ENCODE measurements around the gene PRUNE2.
A peak's percentile ranks its signal among the peaks of the same experiment; 100 is the strongest.

The PRUNE2 gene

DNA sequence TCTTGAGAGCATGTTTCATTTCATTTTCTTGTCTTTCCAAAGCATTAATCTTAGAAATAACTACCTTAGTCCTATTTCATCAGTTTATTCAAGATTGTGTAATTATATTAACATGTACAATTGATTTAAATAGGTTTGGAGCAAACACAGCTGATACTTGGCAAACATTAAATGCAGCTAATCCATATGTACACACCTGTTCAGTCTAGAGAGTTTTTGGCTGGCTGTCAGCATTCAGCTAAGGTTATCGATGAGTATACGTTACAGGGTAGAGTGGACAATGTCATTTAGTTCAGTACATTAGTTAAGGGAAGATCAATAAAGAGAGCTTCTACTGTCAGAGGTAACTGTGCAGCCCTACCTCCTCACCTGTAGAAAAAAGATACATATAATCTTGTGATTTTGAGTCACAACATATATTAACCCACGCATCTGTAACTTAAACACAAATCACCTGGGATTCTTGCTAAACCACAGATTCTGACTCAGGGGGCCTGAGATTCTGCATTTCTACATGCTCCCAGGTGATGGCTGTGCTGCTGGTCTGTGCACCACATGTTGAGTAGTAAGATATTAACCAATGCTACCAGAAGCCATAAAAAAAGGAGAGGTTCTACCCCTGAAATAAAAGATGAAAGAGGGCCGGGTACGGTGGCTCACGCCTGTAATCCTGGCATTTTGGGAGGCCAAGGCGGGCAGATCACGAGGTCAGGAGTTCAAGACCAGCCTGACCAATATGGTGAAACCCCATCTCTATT lies 175.8 kb downstream of the PRUNE2 start:
- DNase-seq: no peak

DNA sequence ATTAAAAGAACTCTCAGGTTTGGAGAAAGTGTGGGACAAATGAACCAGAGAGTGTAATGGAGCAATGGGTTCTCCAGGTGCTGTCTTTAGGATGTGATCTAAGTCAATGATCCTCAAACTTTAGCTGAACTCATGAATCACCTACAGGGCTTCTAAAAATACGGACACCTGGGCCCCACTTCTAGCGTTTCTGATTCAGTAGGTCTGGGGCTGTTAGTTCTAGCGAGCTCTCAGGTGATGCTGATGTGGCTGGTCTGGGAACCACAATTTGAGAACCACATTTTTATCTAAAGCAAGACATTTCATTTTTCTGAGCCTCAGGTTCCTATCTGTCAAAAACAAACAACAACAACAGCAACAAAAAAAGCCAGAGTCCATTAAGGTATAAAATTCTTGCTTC lies 176.8 kb downstream of the PRUNE2 start:
- DNase-seq: no peak

DNA sequence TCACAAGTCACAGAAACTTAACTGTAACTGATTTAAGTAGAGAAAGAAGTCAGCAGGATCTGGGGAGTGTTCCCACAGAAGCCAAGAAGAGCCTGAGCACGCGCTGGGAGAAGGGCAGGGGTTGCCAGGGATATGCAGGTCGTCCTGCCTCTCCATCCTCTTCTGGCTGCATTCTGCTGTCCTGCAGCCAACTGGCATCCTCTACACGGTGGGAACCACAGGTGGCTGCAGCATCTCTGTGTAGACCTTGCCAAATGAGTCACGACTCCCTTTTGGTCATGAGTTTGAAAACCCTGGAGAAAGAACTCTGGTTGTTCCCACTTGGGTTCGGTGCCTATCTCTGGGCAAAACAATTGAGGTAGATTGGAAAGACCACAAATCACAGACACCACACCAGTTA lies 180.0 kb downstream of the PRUNE2 start:
- no peak for DNase-seq

DNA sequence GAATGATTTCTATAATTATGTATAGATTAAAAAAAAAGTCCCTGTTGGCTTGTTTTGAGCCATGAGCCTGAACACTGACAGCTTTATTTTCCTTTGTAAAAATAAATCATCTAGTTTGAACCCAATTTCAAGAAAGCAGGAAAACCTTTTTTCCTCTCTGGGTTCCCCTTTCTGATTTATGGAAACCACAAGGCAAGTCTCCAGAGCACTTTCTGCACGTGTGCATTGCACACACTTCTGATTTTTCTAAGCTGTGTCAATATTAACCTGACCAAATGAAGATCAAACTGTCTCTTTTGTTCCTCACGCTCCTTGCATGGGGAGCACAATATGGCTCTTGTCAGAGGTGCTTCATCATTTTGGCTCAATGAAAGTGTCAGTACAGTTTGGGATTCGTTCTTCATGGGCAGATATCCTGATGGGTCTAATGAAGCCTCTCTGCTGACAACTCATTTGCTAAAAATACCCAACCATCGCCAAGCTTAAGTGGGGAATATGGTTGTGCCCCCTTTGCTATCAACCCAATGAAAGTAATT lies 180.8 kb downstream of the PRUNE2 start:
- DNase-seq: peak in 1 of 2 donors; percentile 28

DNA sequence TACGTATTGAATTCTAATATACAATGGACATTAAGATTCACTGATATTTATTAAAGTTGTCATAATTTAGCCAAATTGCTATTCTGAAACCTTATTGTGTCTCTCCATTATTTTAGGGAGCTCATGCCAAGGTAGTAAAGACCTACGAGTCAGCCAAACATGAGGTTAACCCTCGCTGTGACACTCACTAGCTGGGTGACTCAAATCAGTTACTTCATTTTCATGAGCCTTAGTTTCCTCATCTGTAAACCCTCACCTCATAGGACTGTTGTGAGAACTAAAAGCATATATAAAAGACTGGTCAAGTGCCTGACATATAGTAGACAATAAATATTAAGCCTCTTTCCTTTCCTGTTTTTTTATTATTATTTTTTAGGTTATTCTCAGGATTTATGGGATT lies 185.7 kb downstream of the PRUNE2 start:
- no peak for DNase-seq

DNA sequence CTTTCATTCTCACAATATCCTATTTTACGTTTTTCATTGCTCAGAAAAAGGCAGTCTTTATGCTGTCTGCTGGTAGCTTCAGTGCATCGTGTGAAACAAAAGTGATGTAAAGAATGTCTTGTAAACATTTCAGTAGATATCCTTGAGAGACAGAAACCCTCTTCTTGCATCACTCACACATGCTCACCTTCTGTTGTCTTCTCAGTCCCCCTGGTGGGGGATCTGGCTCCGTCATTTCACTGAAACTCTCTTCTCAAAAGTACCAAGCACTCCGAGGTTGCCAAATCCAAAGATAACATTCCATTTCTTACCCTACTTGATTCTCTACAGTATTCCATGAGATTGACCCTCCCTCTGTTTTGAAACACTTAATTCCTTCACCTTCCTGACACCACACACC lies 187.7 kb downstream of the PRUNE2 start:
- DNase-seq: no peak

DNA sequence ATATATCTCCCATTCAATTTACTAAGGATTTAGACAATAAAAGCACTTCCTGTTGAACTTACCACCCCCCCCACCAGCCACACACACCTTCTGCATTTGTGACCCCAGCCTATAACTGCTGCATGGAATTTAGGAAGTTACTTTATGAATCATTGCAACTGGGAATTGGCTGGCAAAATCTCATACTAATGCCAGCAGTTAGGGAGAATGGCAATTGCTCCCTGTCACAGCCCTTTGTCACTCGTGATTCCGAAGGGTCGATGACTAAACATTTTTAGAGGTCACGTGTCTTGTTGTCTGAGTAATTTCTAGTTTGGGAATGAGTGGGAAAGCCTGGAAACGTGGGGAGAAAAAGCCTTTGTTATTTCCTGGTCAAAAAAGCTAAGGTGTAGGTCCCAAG lies 188.3 kb downstream of the PRUNE2 start:
- DNase-seq: peak; percentile 40 to 56

DNA sequence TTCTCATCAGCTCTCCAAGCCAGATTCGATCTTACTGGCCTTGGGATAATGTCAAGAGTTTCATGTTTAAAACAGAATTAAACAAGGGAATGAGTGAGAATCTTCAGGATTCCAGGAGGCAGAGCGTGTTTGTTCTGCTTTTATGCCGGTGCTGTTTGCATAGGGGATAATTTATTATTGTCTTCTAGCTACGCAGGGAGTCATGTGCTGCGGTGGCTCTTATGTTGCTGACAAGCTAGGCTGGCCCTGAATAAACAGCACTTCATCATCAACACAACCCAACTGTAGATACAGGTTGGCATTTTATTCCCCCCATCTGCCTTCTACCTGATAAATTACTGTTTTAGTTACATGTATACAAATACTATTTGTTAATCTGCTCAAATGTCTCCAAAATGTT lies 188.7 kb downstream of the PRUNE2 start:
- no peak for DNase-seq

DNA sequence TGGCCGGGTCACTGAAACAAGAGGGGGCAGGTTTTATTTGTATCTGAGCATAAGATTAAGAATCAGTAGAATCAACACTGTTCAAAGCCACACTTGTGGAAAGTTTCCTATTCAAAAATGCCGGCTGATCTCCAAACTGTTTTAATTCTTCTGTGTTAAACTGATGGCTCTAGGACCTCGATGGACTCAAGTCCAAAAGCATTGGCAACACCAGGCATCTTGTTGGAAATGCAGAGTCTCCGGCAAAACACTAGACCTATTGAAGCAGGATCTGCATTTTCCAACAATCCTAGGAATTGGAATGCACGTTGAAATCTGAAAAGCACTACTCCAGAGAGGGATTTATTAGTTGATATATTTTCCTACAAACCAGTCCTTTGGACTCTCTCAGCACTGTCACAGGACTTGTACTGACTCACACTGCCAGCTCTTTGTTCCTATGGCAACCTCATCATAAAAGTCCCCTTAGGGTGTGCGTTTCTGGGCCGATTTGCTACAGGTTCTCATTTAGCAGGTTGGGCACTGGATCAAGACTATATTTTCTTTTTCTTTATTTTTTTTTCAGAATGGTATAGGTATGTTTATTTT lies 189.7 kb downstream of the PRUNE2 start:
- DNase-seq: no peak

DNA sequence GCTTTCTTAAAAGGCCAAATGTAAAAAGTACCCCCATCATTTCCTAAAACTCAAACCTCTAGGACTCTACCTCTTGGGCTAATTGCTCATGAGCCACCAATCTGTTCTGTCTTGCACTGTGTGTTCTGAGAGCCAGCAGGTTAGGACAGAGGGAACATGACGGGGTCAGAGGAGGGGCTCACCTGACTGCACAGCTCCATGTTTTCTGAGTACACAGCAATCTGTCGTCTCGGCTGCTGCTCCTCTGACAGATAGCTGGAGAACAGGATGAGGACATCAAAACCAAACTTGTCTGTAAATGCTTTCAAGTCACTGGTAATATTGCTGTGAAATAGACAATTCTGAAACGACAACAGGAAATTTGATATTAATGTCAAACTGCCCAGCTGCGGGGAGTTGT lies 192.5 kb downstream of the PRUNE2 start:
- no peak for DNase-seq

DNA sequence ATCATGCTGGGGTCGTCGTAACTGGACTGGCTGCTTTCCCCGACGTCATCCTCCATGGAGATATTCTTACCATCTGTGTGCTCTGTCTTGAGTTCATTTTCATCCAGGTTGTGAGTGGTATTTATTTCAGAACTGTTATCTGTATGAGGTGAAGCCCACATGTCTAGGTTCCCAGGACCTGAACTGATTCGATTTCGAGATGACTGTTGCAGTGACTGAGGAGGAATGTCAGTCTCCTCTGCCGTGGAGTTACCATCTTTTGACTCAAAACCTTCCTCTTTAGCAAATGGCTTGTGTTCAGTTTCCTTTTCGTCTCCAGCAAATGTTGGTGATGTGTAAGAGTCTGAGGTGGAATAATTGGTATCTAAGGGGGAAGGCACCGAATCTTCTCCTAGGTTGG lies 196.9 kb downstream of the PRUNE2 start:
- no peak for DNase-seq

DNA sequence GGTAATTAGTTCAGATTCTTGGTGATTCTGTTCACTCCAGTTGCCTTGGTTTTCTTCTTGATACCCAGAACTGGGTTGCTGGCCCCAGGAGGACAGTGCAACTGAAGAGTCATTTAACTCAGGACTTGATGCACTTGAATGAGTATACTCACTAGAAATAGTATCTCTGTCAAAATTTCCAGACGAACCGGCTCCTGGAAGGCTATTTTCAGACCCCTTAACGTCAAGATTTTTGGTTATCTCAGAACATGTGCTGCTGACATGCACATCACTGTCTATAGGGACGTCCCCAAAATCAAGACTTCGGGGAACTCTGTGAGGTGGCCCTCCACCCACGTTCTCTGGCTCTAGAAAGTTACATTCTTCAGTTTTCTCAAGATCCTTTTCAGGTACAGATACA lies 198.4 kb downstream of the PRUNE2 start:
- no peak for DNase-seq

DNA sequence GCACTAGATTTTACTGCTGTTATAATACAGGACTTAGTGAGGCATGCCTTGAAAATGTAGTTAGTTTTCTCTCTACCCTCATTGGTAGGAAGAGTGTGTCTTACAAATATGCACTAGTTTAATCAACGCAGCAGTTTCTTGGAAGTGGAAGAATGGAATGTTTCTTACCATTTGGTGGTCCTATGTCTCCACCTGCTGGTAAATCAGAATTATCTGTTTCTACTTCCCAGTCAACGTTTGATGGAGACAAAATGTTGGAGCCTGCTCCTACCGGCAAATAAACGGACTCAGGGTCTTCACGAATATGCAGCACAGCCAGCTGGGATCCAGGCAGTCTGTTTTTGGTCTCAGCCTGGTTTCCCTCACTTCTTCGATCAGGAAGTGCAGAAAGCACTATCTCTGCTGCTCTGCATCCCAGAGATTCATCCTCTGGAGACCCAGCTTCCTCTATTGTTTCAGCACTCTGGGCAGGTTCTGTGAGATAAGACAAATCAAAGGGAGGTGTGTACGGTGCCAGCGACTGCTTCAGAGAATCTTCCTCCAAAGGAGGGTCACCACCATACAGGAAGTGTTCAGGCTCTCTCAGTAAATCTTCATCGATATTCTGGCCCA lies 201.2 kb downstream of the PRUNE2 start:
- DNase-seq: peak; percentile 48 to 74

DNA sequence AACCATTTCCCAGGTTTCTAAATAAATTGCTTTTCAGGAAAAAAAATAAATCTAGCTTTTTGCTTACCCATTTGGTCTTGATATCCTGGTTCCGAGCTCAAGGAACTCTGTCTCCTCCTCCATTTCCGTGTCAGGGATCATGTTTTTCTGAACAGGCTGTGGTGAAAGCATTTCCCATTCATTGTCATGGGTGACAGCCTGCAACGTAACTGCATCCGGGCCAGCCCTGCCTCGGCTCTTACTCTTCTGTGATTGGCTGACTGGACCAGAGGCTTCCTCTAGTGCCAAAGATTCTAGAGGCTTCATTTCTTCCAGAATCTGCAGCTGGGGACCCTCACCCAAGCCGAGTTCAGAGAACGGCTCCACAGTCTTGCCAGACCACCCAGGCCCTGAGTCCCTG lies 202.6 kb downstream of the PRUNE2 start:
- no peak for DNase-seq

DNA sequence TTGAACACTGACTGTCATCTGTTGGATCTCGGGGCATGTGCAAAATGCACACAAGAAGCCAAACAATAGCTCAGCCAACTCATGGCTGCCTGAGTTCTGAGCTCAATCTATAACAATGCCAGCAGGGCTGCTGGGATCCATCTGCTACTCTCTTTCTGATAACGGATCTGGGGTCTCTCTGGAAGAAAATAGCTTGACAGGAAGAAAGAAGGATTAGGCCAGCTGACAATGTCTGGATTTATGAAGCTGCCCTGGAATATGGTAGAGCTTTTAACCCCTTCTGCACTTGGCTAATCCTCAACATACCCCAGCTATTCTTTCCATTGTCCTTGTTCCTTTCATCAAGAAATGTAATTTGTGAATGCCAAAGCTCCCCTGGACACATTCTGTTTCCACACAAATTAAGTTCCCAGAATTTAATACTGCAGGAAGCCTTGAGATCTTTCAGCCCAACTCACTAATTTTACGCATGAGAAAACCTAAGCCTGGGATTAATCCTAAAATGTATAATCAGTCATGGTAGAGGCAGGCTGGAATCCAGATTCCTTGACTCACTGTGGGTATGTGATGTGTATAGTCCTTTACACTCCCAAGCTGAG lies 204.4 kb downstream of the PRUNE2 start:
- DNase-seq: no peak

DNA sequence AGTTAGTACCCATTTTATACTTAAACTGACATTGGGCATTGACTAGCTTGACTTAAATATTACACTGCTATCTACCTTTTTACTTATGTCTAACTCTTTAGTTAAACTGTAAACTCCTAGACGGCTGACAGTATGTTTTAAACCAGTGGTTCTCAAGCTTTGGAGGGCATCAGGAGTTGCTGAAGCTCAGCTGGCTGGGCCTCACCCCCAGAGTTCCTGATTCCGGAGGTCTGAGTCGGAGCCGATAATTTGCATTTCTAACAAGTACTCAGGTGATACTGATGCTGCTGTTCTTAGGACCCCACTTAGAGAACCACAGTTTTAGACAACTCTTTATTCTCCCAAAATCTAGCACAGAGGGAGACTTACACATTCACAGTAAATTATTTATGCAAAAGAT lies 205.0 kb downstream of the PRUNE2 start:
- DNase-seq: no peak

DNA sequence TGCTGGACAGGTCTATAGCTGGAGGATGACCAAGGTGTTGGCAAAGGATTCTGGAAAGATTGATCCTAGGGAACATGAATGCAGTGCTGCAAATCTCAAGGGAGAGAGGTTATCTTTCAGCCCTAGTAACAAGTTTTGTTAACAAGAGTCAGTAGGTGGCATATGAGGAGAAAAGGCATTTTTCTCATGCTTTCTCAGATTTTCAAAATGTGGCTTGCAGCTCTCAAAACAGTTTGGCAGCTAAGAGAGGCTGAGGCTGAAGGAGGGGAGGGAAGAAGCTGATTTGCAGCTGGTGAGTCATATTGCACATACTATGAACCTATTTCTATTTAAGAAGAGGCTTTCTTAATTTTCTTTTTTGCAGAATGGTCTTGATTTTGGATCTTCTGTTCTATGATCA lies 205.9 kb downstream of the PRUNE2 start:
- DNase-seq: no peak

DNA sequence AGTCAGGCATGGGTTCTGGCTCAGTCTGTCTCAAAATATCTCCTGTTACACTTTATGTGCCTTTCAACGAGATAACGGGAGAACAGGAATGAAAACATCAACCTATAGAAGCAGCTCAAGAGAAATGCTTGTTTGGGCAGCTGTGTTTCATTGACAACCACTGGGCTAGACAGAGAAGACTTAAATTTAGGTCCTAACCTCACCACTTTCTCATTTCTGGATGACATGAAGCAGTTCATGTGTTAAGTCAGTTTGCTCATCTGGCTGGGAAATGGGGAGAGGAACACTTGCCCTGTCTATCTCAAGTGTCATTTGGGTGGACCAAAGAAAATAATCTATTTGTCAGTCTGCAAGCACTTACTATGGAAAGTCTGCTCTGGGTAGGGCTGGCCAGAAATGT lies 208.4 kb downstream of the PRUNE2 start:
- no peak for DNase-seq

DNA sequence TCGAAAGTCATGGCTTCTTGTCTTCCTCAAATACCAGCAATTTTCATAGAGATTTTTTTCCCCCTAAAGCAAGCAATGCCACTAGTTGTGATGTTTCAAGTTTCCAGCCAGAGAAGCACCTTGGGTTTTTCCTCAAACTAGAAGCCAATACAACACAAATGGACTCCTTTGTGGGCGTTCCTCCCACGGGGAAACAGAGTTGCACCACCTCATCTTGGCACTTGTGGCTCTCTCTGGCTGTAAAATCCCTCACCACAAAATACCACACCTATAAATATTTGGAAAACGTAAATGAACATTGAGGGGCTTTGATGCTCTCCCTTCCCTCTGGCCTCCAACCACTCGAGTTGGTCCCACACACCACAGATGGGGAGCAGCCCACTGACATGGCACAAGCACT lies 208.8 kb downstream of the PRUNE2 start:
- DNase-seq: peak; percentile 35 to 40

DNA sequence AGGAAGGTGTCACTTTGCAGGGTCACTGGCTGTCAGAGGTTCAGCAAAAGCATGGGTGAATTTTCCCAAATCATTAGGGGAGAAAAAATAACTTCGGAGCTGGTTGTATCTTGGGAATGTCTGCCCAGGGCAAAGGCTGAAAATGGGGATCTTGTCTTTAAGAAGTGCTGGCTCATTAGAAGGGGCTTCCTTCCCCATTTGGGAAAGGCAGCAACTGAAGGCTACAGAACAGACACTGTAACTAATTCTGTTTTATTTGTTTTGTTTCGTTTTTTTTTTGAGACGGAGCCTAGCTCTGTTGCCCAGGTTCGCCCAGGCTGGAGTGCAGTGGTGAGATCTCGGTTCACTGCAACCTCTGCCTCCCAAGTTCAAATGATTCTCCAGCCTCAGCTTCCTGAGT lies 212.0 kb downstream of the PRUNE2 start:
- DNase-seq: no peak

DNA sequence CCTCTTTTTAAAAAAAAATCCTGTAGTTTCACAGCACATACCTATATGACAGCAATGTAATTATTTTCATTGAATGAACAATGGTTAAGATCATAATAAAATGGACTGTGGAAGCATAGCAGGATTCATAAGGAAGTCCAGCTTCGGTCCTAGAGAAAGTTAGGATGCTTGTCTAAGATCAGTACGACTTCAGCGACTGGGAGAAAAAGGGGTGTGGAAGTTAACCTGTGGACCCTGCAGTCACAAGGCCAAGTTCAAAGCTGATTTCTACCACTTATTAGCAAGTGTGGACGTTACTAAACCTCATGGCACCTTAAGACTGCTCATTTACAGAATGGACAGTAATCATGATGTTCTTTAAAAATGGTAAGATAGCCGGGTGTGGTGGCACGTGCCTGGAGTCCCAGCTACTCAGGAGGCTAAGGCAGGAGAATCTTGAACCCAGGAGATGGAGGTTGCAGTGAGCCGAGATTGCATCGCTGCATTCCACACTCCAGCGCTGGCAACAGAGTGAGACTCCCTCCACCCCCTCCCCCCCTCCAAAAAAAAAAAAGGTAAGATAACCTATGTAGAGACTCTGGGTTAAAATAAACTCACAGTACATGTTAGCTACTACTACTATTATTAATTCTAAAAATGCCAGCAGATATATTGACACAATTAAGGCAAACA lies 213.3 kb downstream of the PRUNE2 start:
- no peak for DNase-seq

DNA sequence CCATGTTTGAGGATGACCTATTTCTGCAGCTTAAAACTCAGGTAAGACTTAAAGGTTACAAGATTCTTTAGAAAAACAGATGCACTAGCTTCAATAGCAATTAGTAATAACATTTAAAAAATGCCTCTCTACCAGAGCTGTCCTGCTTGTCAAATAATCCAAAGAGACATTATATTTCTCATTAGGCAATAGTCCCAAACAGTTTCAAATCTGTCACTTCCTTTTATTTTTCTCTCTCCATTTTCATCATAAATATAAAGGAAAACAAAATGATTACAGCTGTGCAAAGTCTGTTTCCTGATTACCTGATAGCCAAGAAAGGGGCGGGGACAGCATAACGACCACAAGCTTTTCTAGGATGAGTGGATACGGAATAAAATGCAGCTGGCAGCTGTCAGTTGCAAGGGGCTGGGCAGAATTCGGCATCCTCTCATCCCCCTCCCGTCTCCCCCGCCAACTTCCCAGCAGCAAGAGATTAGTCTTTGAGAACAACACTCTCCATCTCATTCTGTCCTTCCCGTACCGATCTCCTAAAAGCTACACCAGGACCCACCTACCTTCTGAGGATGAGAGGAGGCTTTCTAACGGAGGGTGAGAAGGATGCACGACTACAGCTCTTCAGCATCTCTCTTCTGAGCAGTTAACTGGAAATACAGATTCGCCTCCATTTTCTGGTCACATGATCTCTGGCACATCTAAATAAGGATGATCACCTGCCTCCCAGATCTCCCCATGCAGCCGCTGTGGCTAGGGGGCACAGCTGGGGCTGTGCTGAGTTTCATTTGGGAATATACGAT lies 214.2 kb downstream of the PRUNE2 start:
- no peak for DNase-seq

Data from inflammatory macrophage treated with lipopolysaccharide for 1 hour (primary cell).